HG03159 (cell line): ENCODE measurements around the gene PCBP3.

Experiments
- ATAC-seq: cut with Tn5 transposase; IDR thresholded peaks from one replicate; pipeline ENCODE4 v1.9.1; 2021; ENCODE audit warnings: mild to moderate bottlenecking, moderate library complexity; ENCODE audit not compliant: unreplicated experiment

Gene PCBP3

DNA sequence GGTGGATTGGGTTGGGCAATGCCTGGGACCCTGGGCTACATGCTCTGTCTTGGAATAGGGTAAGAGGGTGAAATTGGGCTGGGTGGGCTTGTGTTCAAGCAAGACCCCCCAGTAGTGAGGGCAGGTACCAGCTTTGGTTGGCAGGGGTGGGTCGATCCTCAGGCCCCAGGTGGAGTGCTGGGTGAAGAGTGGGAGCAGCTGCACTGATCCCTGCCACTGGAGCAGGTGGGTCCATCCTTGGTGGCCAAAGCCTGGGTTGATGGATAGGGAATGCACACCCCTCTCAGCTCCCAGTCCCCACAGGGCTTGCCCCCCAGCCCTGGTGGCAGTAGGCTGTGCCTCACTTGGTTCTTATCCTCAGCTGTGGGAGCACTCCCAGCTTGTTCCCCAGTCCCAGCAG is 135.2 kb downstream of the PCBP3 start:
- ATAC-seq, result no peak

- ATAC-seq, result no peak
Observed at GRCh38 chr21:45779226-45779625, 135.7 kb downstream of the PCBP3 start.

- no peak for ATAC-seq
Observed at GRCh38 chr21:45780647-45781046, 137.1 kb downstream of the PCBP3 start.

DNA sequence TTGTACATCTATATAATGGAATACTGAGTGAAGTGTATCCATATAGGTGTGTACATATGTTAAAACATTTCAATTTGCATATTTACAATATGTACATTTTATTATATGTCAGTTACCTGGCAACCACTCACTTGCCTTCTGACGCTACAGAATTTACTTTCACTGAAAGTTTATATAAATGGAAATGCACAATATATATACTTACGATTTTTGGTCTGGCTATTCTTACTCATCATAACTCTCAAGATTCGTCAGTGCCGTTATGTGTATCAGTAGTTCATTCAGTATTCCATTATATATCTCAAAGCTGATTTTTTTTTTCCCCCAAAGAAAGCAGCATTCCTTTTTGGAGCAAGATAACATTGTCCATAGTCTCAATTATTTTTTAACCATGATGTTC is 138.2 kb downstream of the PCBP3 start:
- ATAC-seq, result no peak

DNA sequence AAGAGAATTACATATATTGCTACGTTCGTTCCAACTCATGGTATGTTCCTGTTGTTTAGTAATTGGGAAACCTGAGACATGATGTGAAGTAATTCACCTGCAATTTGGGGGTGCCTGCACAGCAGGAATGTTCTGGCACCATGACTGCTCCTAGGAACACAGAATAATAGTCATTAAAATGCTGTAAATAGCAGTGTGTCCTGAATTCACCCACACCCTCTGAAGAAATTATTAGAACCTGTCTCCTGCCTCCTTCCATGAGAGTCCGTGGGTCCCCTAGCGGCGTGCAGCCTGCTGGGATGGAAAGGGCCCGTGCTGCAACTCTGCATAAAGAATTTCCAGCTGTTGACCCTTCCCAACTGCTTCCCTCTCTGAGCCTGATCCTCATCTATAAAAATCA is 143.1 kb downstream of the PCBP3 start:
- ATAC-seq, result no peak

DNA sequence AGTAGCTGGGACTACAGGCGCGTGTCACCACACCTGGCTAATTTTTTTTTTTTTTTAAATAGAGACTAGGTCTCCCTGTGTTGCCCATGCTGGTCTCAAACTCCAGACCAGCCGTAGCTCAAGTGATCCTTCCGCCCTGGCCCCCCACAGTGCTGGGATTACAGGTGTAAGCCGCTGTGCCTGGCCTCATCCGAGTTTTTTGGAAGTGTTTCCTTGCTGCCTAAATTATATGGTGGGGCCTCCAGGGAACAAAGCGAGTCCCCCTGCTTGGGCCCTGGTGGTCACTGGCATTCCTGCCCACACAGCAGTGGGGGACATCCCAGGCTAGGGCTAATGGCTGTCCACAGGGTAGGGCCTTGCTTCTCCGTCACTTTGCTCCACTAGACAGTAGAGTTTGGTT is 143.8 kb downstream of the PCBP3 start:
- ATAC-seq, result no peak

- ATAC-seq, result no peak
Observed at GRCh38 chr21:45788198-45788597, 144.7 kb downstream of the PCBP3 start.

DNA sequence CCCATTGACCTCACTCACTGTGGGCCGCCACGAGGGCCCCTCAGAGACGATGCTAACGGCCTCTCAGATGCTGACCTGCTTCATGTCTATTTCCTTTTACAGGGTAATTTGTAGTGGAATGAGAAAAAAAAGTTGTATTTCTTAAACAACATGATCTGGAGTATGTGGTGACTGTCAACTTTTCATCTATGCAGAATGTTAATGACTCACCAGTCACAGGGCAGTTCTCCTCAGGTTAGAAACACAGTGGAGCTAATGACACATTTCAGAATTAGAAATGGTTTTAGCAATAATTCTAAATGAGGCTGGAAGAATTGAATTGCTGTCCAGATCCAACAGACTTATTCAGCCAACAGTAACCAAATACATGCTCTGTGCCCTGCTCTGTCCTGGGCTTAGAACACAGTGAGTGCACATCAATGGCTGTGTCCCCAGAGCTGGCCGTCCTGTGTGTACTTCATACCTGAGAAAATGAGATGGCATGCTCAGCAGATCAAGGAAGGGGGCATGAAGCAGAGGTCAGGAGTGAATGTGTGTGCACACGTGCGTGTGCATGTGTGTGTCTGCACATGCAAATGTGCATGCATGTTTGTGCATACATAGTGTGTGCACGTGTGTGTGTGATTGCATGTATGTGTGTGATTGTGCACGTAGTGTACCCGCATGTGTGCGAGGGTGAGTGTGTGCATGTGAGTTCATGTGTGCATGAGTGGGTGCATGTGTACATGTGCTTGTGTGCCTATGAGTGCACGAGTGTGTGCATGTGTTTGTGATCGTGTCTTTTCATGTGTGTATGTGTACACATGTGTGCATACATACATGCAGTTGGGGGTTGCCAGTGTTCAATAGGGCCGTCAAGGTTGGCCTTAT is 145.3 kb downstream of the PCBP3 start:
- ATAC-seq, result no peak

DNA sequence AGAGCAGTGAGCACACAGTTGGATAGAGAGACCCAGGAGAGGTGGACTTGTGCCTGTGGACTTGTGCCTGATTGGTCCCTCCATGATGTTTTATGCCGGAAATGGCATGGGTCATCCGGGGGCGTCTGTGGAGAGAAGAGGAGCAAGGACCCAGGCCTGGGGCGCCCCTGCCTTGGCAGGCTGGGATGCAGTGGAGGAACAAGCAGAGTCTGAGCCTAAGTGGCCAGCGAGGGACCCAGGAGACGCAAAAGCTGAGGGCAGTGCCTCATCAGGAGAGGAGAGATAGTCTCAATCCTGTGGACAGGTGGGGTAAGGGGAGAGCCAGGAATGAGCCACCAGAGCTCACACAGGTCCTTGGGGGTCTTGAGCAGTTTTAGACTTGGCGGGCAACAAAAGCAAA is 146.9 kb downstream of the PCBP3 start:
- ATAC-seq, result no peak

GRCh38 chr21:45791562-45792418 is 148.3 kb downstream of the PCBP3 start:
- ATAC-seq, result no peak

DNA sequence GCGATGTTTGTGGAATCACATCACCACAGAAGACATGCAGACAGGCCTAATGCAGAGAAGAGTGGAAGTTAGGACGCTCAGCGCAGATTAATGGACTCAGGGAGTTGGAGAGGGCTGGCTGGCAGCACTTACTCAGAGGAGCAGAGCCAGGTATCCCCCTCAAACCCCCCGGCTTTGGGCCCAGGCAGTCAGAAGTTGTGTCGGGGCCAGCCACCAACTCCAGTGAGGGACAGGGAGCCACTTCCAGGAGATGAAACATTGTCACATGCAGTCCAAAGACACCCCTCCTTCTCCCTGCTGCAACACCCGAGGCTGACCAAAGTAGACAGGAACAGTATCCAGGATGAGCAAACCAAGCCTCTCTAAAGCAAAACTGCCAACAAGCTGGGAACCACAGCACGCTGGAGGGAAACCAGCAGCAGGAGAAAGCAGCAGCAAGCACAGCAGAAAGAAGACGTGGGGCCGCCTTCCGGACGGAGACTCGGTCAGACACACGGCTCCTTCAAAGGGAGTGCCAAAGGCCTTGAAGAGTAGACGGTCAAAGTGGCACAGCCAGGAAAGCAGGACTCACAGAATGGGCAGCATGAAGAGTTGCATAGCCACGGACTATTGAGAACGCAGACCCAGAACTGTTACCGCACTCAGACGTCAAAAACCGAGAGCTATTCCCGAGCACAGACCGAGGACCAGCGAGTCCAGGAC is 149.3 kb downstream of the PCBP3 start:
- no peak for ATAC-seq

DNA sequence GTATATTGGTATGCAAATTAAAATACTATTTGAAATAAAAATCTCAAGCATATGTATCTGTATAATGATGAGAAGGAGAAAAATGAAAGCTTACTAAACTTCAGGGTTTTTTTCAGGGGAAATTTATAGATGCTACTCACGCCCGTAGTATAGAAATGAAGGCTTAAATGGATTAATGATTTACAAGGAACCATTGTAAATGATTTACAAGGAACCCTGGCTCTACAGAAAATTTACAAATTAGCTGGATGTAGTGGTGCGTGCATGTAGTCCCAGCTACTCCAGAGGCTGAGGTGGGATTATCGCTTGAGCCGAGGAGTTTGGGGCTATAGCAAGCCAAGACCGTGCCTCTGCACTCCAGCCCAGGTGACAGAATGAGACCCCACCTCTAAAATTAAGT is 150.5 kb downstream of the PCBP3 start:
- ATAC-seq, result no peak

GRCh38 chr21:45796003-45796402 is 152.5 kb downstream of the PCBP3 start:
- no peak for ATAC-seq

GRCh38 chr21:45797338-45797737 is 153.8 kb downstream of the PCBP3 start:
- no peak for ATAC-seq

GRCh38 chr21:45799765-45800338 is 156.3 kb downstream of the PCBP3 start:
- ATAC-seq, result no peak

DNA sequence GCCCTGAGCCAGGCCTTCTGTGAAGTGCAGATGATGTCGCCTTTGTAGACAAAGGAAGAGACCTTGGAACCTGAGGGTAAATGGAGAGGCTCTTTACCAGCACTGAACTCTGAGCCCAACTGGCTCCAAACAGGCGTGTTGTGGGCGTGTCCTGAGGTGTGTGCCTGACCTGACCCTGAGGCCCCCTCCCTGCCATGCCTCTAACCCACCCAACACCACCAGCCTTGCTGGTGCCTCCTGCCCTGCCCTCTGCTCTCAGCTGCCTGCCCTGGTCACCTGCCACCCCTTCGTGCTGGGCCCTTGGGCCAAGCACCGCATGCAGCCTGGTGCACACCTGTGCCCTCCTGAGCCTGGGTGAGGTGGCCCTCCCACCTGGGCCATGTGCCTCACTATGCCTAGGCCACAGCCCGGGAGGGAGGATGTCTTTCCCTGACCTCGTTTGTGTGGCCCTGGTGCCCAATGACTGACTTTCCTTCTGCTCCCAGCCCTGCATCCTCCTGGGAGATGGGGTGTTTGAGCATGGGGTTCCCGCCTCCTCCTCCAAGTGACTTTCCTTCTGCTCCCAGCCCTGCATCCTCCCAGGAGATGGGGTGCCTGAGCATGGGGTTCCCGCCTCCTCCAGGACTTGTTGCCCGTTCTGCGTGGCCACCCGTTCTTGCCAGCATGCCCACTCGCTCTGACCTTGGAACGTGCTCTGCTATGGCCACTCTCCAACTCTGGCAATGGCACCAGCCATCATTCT is 157.0 kb downstream of the PCBP3 start:
- no peak for ATAC-seq

GRCh38 chr21:45801129-45801964 is 157.8 kb downstream of the PCBP3 start:
- ATAC-seq, result no peak

DNA sequence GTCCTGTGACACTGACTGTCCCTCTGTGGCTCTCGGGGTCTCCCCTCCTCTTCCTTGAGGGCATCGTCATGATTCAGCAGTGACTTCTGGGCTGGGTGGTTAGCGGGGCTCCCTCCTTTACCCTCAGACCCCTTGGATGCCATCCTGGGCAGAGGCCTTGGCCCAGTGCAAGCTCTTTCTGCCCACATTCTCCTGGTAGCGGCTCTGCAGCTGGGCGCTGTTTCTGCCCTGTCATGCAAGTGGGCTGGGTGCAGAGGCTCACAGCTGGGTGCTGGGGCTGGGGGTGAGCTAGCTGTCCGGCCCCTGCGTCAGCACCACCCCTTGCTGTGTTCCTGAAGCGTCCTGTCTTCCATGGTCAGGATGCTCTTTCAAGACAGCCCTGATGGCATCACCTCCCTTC is 158.5 kb downstream of the PCBP3 start:
- ATAC-seq, result no peak

DNA sequence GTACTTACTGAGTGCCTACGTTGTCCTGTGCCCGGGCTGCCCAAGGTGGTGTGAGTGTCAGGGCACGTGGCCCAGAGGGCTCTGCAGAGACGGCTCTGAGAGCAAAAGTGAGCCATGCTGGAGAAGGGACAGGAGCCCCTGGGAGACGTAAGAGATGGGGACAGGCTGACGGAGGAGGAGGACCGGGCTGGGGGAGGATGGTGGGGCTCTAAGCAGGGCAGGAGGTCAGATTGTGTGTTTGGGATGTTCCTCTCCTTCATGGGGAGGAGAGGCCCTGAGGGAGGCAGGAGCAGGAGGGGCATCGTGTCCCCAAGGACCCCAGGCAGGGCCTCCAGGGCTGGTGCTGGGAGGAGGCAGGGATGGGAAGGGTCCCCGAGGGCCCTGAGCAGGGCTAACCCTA is 158.9 kb downstream of the PCBP3 start:
- ATAC-seq, result no peak
